ENCODE results near the gene RAB10.

DNA sequence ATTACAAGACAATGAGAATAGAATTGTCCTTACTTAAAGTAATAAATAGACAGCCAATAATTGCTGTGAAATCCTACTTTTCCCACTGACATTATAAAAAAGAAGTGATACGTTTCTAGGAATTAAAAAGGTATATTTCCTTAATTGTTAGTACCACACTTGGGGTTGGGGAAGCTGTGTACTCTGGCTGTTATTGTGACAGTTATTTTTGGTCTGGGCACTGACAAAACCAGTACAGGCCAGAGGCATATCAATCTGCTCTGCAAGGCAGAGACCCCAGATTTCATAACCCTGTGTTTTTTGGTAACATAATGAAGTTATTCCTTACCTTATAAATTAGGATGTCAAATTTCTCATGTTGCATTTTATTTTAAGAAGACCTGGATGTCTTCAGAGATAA, 66.5 kb downstream of the RAB10 start:
- TF ChIP-seq POLR2AphosphoS5 (IDR thresholded peaks at IDR 0.05; ENCODE audit: low read depth, low read length), result no peak
- TF ChIP-seq SPI1 (IDR thresholded peaks at IDR 0.05; ENCODE audit: low read depth, low read length), result no peak
- no peak for TF ChIP-seq POLR2A (IDR thresholded peaks at IDR 0.05; ENCODE audit: low read depth, low read length)
- TF ChIP-seq TAF1 (IDR thresholded peaks at IDR 0.05; ENCODE audit: low read depth, low read length), result no peak

All from GM12891 (cell line).